Erythroblast (primary cell): ENCODE results near the gene KCND3.

Source experiments
- GATA1 ChIP-seq: IDR thresholded peaks from 2 replicates; pipeline ENCODE4 v1.6.1; 2011; ENCODE audit warnings: low read depth, mild to moderate bottlenecking, control low read depth, low read length, moderate library complexity
- POLR2A ChIP-seq: IDR thresholded peaks from 2 replicates; pipeline ENCODE4 v1.6.1; 2011; ENCODE audit warnings: mild to moderate bottlenecking, low read length

- no peak for TF ChIP-seq POLR2A
- no peak for TF ChIP-seq GATA1
Measured at GRCh38 chr1:111736548-111737215, 252.8 kb downstream of the KCND3 start.
